HG03280 (cell line): ENCODE results near the gene PHF23.
A peak's percentile ranks its signal among the peaks of the same experiment; 100 is the strongest.

Experiments
- ATAC-seq: cut with Tn5 transposase; IDR thresholded peaks from one replicate; pipeline ENCODE4 v1.9.1; 2021; ENCODE audit warnings: mild to moderate bottlenecking, moderate library complexity; ENCODE audit not compliant: unreplicated experiment

Gene PHF23

DNA sequence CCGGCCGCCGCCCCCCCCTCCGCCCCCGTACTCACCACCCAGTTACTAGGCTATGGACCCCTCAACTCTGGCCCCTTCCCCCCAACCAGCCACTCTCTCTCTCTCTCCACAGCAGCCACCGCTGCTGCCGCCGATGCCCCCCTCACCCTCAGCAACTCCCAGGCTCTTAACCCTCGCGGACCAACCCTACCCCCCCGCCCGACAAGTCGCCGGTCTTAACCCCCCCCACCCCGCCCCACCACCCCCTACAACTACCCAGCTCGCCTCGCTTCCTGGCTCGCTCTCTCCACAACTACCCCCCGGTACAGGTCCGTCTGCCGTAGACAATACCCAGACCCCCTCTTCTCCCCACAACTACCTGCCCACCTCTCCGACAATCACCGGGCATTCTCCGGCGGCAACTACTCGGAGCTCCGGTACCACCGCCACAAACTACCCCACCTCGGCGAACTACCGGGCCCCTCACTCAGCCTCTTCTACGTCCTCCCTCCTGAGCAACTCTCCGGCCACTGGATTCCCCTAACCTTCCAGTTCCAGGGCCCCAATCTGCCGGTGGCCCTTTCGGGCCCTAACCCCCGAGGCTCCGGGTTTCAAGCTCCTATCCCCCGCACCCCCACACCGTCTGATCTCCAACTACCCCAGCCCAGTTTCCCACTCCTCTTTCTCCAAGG is 702 bp downstream of the PHF23 start:
- ATAC-seq = no peak

GRCh38 chr17:7237761-7238419 is 1.4 kb downstream of the PHF23 start:
- no peak for ATAC-seq

DNA sequence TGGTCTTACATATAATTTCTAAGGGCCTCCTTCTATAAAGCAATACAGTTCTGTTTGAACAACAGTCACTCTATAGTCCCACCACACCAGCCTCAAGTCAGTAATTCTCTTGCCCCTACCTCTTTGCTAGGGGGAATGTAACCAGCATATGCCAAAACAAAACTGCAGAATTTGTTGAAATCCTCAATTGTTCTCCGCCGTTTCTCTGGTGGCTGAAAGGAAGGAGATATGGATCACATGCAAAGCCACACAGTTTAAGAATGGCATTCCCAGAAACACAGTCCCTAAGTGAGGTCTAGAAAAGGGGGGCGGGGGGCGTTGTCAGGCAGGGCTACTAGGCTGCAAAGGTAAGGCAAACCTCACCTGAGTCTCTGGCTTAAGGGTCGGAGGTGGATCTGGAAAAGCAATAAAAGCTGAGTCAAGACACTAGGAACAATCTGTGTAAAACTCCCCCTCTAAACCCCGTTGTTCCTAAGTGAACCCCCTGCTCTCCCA is 1.9 kb downstream of the PHF23 start:
- no peak for ATAC-seq

- ATAC-seq = no peak
Observed at GRCh38 chr17:7236808-7237207, 2.4 kb downstream of the PHF23 start.

DNA sequence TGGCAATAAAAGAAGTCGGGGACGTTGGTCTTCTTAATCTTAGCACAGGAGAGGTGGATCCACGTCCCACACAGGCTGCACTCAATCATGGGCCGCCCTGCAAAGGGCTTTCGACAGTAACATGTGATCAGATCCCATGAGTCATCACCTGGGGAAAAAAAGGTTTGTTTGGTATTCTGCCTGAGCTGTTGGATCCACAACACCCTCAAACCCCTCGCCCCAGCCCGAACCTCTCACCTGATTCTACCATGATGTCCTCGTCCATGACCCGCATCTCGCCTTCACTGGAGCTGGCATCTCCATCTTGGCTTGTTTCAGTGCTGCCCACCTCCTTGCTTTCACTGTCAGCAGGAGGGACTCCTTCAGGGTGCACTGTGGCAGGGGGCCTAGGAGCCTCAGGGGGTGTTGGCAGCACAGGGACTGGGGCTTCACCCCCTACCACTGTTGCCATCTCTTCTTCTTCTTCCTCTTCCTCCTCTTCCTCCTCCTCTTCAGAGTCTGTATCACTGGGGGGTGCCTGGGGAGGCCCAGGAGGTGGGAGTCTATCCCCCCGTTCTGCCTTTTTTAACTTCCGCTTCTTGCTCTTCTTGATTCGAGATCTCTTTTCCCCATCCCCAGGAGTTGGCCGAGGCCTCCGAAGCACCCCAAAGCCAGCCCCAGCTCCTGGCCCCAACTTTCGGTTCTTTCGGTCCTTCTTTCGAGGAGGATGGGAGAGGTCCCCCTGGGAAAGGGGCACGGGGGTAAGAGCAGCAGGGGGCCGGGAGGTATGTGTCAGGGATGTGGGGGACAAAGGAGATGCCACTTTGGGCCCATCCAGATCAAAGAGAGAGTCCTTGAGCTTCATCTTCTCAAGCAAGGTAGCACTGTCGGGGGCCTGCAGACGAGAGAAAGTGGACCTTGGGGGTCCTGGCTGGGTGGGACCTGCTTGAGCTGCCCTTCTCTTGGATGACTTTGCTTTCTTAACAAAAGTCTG is 3.3 kb downstream of the PHF23 start:
- no peak for ATAC-seq

DNA sequence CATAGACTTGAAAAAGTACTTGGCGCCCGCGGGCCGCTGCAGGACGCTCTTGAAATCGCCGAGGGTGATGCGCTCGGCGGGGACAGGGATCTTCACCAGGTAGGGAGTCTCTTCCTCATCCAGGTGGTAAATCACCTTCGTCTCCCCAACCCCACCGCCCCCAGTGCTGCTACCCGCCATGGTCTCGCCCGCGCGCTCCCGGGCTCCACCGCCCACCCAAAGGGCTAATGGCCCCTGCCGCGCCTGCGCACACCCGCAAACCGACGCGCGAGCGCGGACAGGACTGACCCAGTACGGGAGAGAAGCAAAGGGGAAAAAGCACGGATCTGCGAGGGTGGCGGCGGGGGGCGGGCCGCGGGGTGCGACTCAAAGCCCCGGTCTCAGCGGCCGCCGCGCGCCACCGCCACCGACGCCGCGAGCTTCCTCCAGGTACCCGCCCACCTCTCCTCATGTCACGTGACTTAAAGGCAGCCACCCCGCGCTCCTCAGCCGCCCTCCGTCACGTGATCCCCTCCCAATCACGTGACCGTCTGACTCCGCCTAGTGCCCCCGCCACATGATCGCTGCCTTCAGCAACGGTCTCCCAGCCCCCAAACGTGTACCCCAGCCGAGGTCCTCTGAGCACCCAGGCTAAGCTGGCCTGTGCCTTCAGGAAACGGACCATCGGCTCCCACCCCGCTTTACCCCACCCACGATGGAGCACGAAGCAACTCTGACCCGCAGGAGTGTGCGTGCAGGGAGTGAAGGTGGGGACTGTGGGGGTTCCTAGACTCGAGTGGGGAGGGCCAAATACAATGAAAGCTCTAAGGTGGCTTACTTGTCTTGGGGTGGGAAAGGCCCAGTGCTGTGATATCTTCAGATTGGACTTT is 4.9 kb downstream of the PHF23 start, which contains the start of gene DVL2:
Gene DVL2, minus strand, starts transcription at position 435 of the 869 bp plus-strand sequence. Its CDS starts 255 bp downstream, at position 180.
- ATAC-seq = peak; percentile 57

- ATAC-seq = no peak
Observed at GRCh38 chr17:7233701-7234082, 5.6 kb downstream of the PHF23 start.

GRCh38 chr17:7232114-7232513 is 7.1 kb downstream of the PHF23 start:
- no peak for ATAC-seq

DNA sequence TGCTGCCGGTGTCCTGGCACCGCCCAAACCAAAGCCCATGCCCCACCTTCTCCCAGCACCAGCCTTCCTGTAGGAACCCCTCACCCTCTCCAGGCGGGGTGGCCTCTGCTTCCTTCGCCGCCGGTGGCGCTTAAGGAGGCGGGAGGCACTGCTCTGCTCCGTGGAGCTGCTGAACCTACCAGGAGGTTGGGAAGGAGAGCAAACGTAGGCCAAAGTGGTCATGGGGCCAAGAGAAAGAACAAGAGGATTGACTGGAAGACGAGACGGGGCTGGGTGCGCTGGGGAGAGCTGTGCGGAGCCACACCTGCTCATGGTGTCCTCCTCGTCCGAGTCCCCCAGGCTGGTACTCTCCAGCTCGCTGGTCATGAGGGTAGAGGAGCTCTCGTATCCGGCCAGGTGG is 9.8 kb downstream of the PHF23 start:
- ATAC-seq = no peak

- no peak for ATAC-seq
Observed at GRCh38 chr17:7228920-7229319, 10.3 kb downstream of the PHF23 start.

DNA sequence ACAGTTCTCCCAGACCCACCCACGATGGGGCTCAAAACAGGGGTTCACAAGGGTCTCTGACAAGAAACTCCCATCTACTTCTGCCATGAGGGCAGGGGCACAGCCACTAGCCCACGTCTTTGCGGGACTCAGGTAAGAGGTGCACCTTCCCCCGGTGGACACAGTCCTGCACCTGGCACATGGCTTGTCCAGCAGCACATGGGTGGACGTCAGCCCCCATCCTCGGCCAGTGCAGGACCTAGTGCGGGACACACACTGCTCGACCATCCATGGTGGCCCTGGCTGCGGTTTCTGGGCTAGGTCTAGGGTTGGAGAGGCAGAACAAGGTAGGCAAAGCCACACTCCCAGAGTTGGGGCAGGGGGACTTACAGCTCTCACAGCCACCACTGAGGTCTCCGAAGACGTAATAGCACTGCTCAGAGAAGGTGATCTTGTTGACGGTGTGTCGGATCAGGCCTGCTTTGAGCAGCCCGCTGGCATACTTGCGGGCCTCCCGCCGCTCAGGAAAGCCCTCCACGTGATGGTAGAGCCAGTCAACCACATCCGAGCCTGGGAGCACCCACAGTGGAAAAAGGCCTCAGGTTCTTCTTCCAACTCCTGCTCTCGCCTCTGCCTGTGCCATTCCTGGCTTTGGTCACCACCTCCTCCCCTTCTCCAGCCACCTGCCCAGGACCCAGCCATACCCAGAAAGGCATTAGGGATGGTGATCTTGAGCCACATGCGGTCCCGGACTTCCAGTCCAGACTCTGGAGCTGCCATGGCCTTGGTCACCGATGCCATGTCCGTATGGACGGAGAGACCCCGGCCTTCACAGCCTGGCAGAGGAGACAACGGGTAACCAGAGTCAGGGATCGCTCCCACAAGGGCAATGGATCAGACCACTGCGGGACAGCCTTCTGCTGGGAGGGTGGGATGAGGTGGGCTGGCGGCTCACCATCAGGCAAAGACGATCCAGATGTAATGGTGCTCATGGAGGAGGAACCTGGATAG is 12.2 kb downstream of the PHF23 start:
- ATAC-seq = no peak

- ATAC-seq = no peak
Observed at GRCh38 chr17:7225711-7226331, 13.4 kb downstream of the PHF23 start.

DNA sequence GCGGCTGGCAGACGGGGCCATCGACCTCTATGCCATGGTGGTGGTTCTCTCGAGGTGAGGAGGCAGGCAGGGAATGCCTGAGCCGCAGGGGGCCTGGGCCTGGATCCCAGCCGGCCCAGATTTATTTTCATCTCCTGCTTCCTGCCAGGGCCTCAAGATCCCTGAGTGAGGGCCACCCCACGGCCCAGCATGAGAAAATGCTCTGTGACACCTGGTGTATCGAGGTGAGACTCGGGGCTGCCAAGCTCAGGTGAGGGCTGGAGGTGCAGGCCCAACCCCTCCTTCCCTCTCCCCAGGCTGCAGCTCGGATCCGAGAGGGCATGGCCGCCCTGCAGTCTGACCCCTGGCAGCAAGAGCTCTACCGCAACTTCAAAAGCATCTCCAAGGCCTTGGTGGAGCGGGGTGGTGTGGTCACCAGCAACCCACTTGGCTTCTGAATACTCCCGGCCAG is 14.6 kb downstream of the PHF23 start:
- no peak for ATAC-seq

DNA sequence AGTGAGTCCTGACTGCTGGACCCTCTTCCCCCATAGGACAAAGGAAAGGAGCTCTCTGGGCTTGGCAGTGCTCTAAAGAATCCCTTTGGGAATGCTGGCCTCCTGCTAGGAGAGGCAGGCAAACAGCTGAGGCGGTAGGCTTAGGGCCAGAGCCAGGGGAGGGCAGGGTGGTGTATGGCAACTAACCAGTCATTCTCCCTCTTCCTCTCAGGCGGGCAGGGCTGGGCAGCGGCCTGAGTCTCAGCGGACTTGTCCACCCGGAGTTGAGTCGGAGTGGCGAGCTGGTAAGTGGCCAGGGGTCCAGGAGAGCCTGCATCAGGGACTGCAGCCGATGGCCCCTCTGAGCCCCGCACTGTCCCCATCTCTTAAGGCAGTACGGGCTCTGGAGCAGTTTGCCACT is 15.1 kb downstream of the PHF23 start:
- no peak for ATAC-seq

GRCh38 chr17:7223375-7223774 is 15.9 kb downstream of the PHF23 start:
- ATAC-seq = no peak

DNA sequence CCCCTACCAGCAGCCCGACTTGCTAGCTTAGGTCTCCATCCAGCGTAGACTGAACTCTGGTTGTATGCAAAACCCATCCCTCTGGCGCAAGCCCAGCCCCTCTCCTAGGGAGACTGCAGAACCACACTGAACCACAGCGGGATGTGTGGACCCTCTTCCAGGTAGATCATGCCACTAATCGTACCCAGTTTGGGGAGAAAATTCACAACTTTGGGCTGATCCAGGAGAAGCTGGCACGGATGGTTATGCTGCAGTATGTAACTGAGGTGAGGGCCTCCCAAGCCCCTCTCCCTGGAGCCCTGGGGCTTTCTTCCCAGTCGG is 16.3 kb downstream of the PHF23 start:
- no peak for ATAC-seq

GRCh38 chr17:7222093-7222971 is 16.9 kb downstream of the PHF23 start:
- ATAC-seq = no peak
